Neural cell (in vitro differentiated cells): ENCODE data around the gene RLN3. TPM values are rescaled to one million over a fixed set of nuclear protein-coding genes. Genes with fewer than 3 reads are reported as not detected.
"Not testable (repeated sequence)": the region's sequence is repeated elsewhere in the genome, so short reads cannot be mapped to it uniquely, and the experiment has no call there.

ENCODE experiments used
- H2AFZ ChIP-seq: fragments of 200-600, 300-800 bp; sonication (generic), shearing (Covaris generic); 2 replicates; pipeline ENCODE4 v1.6.0; 2014; ENCODE audit warnings: low read depth, mild to moderate bottlenecking, antibody characterized with exemption, low read length, moderate library complexity
- H3F3A ChIP-seq: fragments of 200-600 bp; shearing (Covaris generic); 2 replicates; pipeline ENCODE4 v1.6.1; 2016; ENCODE audit warnings: mild to moderate bottlenecking, moderate library complexity, mixed read lengths, antibody characterized with exemption, low read length; ENCODE audit not compliant: insufficient read depth, poor library complexity, severe bottlenecking
- H3K27ac ChIP-seq: fragments of 200-600, 300-800 bp; sonication (generic), shearing (Covaris generic); 2 replicates; pipeline ENCODE4 v1.5.1; 2014; ENCODE audit warnings: mild to moderate bottlenecking, low read length, moderate library complexity
- H3K27me3 ChIP-seq: fragments of 300-800, 200-600 bp; sonication (generic), shearing (Covaris generic); 2 replicates; pipeline ENCODE4 v1.6.0; 2014; ENCODE audit warnings: mild to moderate bottlenecking, low read depth, low read length, moderate library complexity; ENCODE audit not compliant: insufficient read depth
- H3K36me3 ChIP-seq: fragments of 300-800, 200-600 bp; sonication (generic), shearing (Covaris generic); 2 replicates; pipeline ENCODE4 v1.5.1; 2014; ENCODE audit warnings: mild to moderate bottlenecking, antibody characterized with exemption, low read length, moderate library complexity; ENCODE audit not compliant: insufficient read depth
- H3K4me2 ChIP-seq: fragments of 300-800, 200-600 bp; sonication (generic), shearing (Covaris generic); 2 replicates; pipeline ENCODE4 v1.6.0; 2014; ENCODE audit warnings: mild to moderate bottlenecking, low read length
- H3K4me3 ChIP-seq: fragments of 300-800, 200-600 bp; sonication (generic), shearing (Covaris generic); 2 replicates; pipeline ENCODE4 v1.5.1; 2014; ENCODE audit warnings: mild to moderate bottlenecking, low read length, moderate library complexity
- H3K79me2 ChIP-seq: fragments of 200-600 bp; shearing (Covaris generic); replicated peaks from 2 replicates; pipeline ENCODE4 v1.6.0; 2014; ENCODE audit warnings: mild to moderate bottlenecking, low read length, moderate library complexity; ENCODE audit not compliant: insufficient read depth
- H3K9ac ChIP-seq: fragments of 300-800, 200-600 bp; sonication (generic), shearing (Covaris generic); 2 replicates; pipeline ENCODE4 v1.6.1; 2016; ENCODE audit warnings: mild to moderate bottlenecking, low read length, mixed read lengths
- H3K9me2 ChIP-seq: fragments of 200-600 bp; shearing (Covaris generic); 2 replicates; pipeline ENCODE4 v1.6.1; 2016; ENCODE audit warnings: mild to moderate bottlenecking, low read length, mixed read lengths; ENCODE audit not compliant: insufficient read depth
- H3K9me3 ChIP-seq: fragments of 200-600, 300-800 bp; sonication (generic), shearing (Covaris generic); 2 replicates; pipeline ENCODE4 v1.6.1; 2016; ENCODE audit warnings: mild to moderate bottlenecking, mixed run types, low read length, moderate library complexity, mixed read lengths
- H4K20me1 ChIP-seq: fragments of 200-600 bp; shearing (Covaris generic); 2 replicates; pipeline ENCODE4 v1.6.1; 2016; ENCODE audit warnings: mild to moderate bottlenecking, mixed run types; ENCODE audit not compliant: insufficient read depth
- EP300 ChIP-seq: fragments of 450-650 bp; conservative IDR thresholded peaks from 2 replicates; pipeline ENCODE4 v1.6.1; 2014; ENCODE audit warnings: antibody characterized with exemption, mild to moderate bottlenecking, moderate library complexity; ENCODE audit not compliant: poor library complexity, severe bottlenecking
- MXI1 ChIP-seq: fragments of 450-650 bp; conservative IDR thresholded peaks from 2 replicates; pipeline ENCODE4 v1.6.1; 2014; ENCODE audit warnings: antibody characterized with exemption, mild to moderate bottlenecking; ENCODE audit not compliant: poor library complexity, severe bottlenecking
- POLR2AphosphoS5 ChIP-seq: IDR thresholded peaks from 2 replicates; pipeline ENCODE4 v1.6.1; 2012
- RAD21 ChIP-seq: fragments of 450-650 bp; conservative IDR thresholded peaks from 2 replicates; pipeline ENCODE4 v1.6.1; 2014; ENCODE audit warnings: antibody characterized with exemption, mild to moderate bottlenecking, moderate library complexity
- SMC3 ChIP-seq: fragments of 450-650 bp; conservative IDR thresholded peaks from 2 replicates; pipeline ENCODE4 v1.6.1; 2014; ENCODE audit warnings: antibody characterized with exemption, mild to moderate bottlenecking, moderate library complexity; ENCODE audit not compliant: poor library complexity
- TAF1 ChIP-seq: IDR thresholded peaks from 2 replicates; pipeline ENCODE4 v1.6.1; 2012; ENCODE audit warnings: low read depth
- polyA plus RNA-seq: library from polyadenylated mRNA; depleted of rRNA; stranded (reverse); fragments of >200 nt; gene quantifications from 2 replicates; pipeline ENCODE4 v1.2.3, GENCODE V29; 2014
- TF ChIP-seq, protein P1 (sequence below): fragments of 450-650 bp; IDR thresholded peaks from 2 replicates; pipeline ENCODE4 v1.5.1; 2014; ENCODE audit warnings: antibody characterized with exemption, mild to moderate bottlenecking, moderate library complexity; ENCODE audit not compliant: poor library complexity, severe bottlenecking

Gene RLN3
- polyA plus RNA-seq, 1 donor from 2014 or later, result not detected

DNA sequence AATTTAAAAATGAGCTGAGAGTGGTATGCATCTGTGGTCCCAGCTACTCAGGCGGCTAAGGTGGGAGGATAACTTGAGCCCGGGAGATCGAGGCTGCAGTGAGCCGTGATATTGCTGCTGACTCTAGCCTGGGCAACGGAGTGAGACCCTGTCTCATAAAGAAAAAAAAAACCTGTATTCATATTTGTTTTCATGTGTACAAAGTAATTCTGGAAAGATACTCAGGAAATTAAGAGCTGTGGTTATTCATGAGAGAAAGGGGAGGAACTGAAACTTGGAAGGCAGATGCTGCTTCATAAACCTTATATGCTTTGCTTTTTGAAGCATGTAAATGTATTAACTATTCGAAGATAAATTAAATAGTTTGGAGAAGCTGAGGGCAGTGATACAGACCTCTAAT, 8.8 kb upstream of the RLN3 start:
- no peaks in the 10 kb centered on the region for H3K79me2 ChIP-seq
- no peak for TF ChIP-seq RAD21
- no peaks in the 10 kb centered on the region for H3K9me3 ChIP-seq
- no peak overlapping the region for H2AFZ ChIP-seq
- no peaks in the 10 kb centered on the region for H3F3A ChIP-seq
- no peak overlapping the region for H3K4me2 ChIP-seq
- H4K20me1 ChIP-seq, result no peaks in the 10 kb centered on the region
- H3K36me3 ChIP-seq, result no peaks in the 10 kb centered on the region
- no peaks in the 10 kb centered on the region for H3K9me2 ChIP-seq
- no peaks in the 10 kb centered on the region for H3K27me3 ChIP-seq
- no peak overlapping the region for H3K27ac ChIP-seq
- H3K9ac ChIP-seq, result no peak overlapping the region
- H3K4me3 ChIP-seq, result no peak overlapping the region

DNA sequence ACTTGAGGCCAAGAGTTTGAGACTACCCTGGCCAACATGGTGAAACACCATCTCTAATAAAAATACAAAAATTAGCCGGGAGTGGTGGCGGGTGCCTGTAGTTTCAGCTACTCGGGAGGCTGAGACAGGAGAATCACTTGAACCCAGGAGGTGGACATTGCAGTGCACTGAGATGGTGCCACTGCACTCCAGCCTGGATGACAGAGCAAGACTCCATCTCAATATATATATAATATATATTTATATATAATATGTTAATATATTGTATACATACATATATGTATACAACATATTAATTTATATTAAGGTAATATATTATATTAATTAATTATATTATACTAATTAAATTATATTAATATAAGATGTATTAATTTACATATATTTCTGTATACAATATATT, 8.2 kb upstream of the RLN3 start:
- H2AFZ ChIP-seq, H3K27me3 ChIP-seq, H3F3A ChIP-seq, H3K36me3 ChIP-seq, H3K9me3 ChIP-seq, H3K4me2 ChIP-seq, H3K79me2 ChIP-seq, H4K20me1 ChIP-seq, H3K9me2 ChIP-seq, H3K9ac ChIP-seq, H3K4me3 ChIP-seq, H3K27ac ChIP-seq: not testable (repeated sequence)

DNA sequence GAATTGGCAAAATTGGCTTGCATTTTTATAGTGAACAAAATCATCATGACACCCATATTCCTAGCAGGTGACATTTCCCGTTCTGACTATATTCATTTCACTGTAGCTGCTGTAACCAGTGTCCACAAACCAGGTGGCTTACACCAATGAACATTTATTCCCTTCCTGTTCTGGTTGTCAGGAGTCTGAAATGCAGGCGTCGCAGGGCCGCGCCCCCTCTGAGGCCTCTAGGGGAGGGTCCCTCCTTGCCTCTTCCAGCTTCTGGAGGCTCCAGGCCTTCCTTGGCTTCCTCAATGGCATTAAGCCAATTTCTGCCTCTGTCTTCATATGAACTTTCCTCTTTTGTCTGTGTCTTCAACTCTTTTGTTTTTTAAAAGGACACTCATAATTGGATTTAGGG, 6.5 kb upstream of the RLN3 start:
- H3K9me3 ChIP-seq, result no peaks in the 10 kb centered on the region
- no peaks in the 10 kb centered on the region for H3F3A ChIP-seq
- no peak overlapping the region for H3K4me2 ChIP-seq
- H3K9me2 ChIP-seq, result no peaks in the 10 kb centered on the region
- H3K9ac ChIP-seq, result no peak overlapping the region
- no peaks in the 10 kb centered on the region for H3K27me3 ChIP-seq
- H3K79me2 ChIP-seq, result no peaks in the 10 kb centered on the region
- H4K20me1 ChIP-seq, result no peaks in the 10 kb centered on the region
- TF ChIP-seq EP300 (no peak), MXI1 (no peak), RAD21 (no peak), SMC3 (no peak), TAF1 (no peak), POLR2AphosphoS5 (no peak)
- TF ChIP-seq, protein P1, sequence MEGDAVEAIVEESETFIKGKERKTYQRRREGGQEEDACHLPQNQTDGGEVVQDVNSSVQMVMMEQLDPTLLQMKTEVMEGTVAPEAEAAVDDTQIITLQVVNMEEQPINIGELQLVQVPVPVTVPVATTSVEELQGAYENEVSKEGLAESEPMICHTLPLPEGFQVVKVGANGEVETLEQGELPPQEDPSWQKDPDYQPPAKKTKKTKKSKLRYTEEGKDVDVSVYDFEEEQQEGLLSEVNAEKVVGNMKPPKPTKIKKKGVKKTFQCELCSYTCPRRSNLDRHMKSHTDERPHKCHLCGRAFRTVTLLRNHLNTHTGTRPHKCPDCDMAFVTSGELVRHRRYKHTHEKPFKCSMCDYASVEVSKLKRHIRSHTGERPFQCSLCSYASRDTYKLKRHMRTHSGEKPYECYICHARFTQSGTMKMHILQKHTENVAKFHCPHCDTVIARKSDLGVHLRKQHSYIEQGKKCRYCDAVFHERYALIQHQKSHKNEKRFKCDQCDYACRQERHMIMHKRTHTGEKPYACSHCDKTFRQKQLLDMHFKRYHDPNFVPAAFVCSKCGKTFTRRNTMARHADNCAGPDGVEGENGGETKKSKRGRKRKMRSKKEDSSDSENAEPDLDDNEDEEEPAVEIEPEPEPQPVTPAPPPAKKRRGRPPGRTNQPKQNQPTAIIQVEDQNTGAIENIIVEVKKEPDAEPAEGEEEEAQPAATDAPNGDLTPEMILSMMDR, result no peak
- H3K36me3 ChIP-seq, result no peaks in the 10 kb centered on the region
- no peak overlapping the region for H3K27ac ChIP-seq
- no peak overlapping the region for H2AFZ ChIP-seq
- no peak overlapping the region for H3K4me3 ChIP-seq

DNA sequence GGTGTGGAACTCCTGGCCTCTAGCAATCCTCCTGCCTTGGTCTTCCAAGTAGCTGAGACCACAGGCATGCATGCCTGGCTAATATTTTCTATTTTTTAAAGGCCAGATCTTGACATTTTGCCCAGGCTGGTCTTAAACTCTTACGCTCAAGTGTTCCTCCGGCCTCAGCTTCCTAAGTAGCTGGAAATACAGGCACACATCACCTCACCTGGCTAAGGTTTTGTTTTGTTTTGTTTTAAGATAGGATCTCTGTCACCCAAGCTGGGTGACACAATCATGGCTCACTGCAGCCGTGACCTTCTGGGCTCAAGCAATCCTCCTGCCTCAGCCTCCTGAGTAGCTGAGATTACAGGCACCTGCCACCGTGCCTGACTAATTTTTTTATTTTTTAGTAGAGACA, 5.5 kb upstream of the RLN3 start:
- H3K36me3 ChIP-seq, result no peaks in the 10 kb centered on the region
- no peaks in the 10 kb centered on the region for H3F3A ChIP-seq
- no peak overlapping the region for H3K9ac ChIP-seq
- H3K79me2 ChIP-seq, result no peaks in the 10 kb centered on the region
- H2AFZ ChIP-seq, result no peak overlapping the region
- H3K27ac ChIP-seq, result no peak overlapping the region
- no peak overlapping the region for H3K4me2 ChIP-seq
- no peaks in the 10 kb centered on the region for H3K9me3 ChIP-seq
- no peaks in the 10 kb centered on the region for H3K27me3 ChIP-seq
- H3K4me3 ChIP-seq, result no peak overlapping the region
- no peaks in the 10 kb centered on the region for H4K20me1 ChIP-seq
- H3K9me2 ChIP-seq, result no peaks in the 10 kb centered on the region
- TF ChIP-seq TAF1 (no peak), POLR2AphosphoS5 (no peak), SMC3 (no peak)
- TF ChIP-seq, protein P1, result no peak
